Epidermal melanocyte (primary cell): Measurements from ENCODE around the gene SH2D6.
"Not testable (repeated sequence)": the region's sequence is repeated elsewhere in the genome, so short reads cannot be mapped to it uniquely, and the experiment has no call there.

Experiments used
- DNase-seq: peaks from one replicate; pipeline ENCODE4 v3.0.0; 2011; ENCODE audit warnings: low spot score; ENCODE audit not compliant: insufficient read length

SH2D6 gene

DNA sequence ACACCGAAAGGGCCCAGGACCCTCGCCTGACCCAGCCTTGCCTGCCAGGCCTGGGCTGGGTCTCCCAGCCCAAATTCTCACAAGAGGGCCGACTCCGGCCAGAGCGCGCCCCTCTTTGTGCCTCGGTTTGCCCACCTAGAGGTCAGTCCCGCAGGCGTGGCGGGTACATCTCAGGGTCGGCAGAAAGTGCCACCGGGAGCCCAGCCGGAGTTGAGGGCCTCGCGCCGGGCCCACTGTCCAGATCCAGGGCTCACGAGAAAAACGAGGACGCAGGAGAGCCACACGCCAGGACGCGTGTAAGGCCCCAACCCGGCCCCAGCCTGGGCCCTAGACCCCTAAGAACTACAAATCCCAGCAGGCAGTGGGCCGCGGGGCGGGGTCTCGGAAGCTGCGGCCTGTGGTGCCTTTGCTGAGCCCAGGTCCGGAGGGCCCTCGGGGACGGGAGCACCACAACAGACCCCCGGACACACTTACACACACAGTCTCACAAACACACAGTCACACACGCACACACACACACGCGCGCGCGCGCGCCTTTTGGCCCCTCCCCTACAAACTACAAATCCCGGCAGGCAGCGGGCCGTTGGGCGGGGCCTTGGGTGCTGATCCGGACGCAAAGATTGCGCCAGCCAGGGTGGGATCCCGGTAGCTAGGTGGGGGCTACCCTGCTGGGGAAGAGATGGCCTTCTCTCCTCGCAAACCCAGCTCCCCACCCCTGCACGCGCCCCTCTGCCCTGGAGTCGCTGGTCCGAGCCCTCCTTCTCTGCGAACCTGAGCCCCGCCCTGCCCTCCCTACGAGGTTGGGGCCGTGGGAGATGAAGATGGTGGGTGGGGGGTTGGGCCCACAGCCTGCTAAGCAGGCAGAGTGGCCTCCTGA lies at the start of gene SH2D6:
SH2D6 (plus strand) TSS at position 583 of the 877 bp plus-strand sequence. CDS start 10,752 bp downstream, outside the sequence.
- peak; percentile 84 for DNase-seq

DNA sequence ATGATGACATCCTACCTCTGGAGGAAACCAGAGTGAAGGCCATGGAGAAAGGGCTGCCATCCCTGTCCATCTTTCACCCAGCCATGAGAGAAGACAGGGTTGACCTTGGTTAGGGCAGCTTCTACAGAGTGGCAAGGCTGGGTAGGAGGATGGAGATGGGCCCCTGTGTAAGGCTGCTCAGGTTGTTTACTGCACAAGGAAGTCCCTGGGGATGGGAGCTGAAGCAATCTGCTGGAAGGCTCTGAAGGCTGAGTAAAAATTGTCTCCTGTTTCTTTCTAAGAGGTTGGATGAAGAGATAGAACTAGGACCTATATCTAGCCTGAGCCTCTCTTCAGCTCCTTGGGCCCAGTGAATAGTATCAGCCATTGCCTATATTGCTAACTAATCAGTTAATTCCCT lies 49.6 kb upstream of the SH2D6 start:
- no peak for DNase-seq

DNA sequence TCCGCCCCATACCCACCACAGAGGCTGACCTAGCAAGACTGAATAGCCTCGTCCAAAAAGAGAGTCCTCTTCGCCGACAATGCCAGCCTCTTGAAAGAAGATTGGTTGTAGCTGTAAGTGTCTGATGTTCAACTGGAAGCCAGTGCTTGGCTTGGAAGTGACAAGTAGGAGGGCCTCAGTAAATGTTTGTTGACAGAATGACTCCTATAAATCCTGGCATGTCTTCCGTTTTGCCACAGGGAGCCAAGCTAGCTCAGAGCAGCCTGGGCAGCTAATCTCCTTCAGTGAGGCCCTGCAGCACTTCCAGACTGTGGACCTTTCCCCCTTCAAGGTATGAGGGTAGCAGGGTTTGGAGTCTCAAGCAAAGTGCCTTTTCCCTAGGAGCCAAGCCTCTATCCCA lies 49.0 kb upstream of the SH2D6 start:
- no peak for DNase-seq

DNA sequence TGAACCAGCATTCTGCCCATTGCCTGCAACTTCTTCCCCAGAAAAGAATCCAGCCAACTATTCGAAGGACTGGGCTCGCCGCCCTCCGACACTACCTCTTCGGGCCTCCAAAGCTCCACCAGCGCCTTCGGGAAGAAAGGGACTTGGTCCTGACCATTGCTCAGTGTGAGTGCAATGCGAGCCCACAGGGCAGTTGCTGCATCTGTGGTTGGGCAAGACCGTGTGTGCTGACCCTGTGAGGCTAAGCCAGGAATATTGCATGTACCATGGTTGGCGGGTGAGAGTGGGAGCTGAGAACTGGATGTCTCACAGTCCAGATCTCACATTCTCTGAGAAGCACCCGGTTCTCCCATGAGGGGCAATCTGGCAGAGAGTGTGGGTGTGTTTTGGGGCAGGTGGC lies 47.5 kb upstream of the SH2D6 start:
- DNase-seq = no peak

DNA sequence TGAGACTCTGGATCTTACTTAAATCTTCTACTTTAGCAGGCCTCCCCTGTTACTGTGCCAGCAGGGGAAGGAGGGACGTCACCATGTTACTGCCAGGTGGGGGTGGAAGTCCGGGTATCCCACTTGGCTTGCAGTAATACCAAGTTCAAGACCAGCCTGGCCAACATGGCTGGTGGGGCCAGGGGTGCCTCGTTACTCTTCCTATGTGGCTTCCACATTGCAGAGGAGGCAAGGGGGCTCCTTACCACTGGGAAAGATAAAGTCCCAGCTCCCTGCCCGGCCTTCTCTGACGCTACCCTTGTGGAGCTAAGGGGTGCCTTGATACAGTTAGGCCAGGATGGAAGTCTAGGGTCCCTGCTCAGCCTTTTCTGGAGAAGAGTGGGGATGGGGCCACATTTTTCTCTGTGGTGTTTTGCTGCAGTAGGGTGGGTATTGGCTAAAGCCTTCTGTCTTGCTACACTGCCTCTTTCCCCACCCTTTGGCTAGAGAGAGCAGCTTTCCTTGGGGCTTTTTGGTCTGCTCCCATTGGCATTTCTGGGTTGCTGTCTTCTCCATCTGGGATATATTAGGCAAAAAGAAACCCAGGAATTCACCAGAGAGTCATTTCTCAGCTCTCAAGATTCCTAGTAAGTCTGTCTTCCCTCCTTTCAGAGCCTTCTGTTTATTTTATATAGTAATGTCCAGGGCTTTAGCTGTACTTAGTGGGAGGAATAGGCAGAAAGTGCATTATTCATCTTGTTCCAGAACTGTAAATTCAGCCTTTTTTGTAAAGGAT lies 42.0 kb upstream of the SH2D6 start:
- DNase-seq = no peak

DNA sequence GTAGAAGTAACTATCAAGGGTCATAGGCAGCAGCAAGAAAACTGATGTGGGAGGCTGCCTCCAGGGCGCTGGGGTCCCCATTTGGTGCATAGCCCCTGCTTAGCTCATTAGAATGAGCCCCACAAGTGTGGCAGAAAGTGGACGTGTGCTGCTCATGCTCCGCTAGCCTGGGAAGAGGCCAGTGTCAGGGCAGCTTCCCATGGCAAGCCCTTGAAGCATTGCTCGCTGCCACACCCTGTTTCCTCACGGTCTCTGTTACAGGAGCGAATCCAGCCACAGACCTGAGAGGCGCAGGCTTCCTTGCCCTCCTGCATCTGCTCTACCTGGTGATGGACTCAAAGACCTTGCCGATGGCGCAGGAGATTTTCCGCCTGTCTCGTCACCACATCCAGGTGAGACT lies 41.4 kb upstream of the SH2D6 start:
- no peak for DNase-seq

DNA sequence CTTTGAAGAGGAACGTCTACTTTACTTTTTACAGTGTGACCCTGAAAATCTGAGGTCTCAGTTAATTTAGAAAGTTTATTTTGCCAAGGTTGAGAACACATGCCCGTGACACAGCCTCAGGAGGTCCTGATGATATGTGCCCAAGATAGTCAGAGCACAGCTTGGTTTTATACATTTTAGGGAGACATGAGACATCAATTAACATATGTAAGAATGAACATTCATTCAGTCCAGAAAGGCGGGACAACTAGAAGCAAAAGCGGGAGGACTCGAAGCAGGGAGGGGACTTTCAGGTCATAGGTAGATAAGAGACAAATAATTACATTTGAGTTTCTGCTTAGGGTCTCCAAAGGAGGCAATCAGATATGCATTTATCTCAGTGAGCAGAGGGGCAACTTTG lies 40.3 kb upstream of the SH2D6 start:
- DNase-seq = no peak

DNA sequence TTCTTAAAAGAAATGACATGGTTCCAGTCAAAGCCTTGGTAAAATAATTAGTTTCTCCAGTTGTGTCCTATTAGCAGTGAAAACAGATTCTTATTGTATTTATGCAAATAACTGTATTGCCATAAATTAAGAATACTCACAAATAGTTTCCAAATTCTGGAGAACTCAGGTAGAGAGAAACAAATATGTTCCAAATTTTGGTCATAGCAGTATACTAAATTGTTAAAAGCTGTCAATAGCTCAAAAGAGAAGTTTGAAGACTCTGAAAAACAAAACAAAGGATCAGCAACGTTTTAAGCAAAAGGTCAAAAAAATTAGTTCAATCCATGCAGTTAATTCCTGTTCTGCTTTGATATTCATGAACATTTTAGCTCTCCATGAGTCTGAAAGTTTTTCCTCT lies 38.5 kb upstream of the SH2D6 start:
- no peak for DNase-seq

DNA sequence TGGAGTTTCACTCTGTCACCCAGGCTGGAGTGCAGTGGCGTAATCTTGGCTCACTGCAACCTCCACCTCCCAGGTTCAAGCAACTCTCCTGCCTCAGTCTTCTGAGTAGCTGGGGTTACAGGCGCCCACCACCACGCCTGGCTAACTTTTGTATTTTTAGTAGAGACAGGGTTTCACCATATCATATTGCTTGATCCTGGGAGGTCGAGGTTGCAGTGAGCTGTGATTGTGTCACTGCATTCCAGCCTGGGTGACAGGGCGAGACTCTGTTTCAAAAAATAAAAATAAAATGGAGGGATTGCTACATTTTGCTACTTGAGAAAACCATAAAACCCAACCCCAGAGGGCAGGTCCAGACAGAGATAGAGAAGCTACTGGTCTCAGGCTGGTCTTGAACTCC lies 35.4 kb upstream of the SH2D6 start:
- DNase-seq = not testable (repeated sequence)

DNA sequence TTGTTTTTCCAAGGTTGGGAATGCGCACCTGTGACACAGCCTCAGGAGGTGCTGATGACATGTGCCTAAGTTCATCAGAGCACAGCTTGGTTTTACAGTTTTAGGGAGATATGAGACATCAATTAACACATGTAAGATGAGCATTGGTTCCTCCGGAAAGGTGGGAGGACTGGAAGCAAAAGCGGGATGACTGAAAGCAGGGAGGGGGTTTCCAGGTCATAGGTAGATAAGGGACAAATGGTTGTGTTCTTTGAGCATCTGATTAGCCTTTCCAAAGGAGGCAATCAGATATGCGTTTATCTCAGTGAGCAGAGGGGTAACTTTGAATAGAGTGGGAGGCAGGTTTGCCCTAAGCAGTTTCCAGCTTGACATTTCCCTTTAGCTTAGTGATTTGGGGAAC lies 34.7 kb upstream of the SH2D6 start:
- DNase-seq = no peak

DNA sequence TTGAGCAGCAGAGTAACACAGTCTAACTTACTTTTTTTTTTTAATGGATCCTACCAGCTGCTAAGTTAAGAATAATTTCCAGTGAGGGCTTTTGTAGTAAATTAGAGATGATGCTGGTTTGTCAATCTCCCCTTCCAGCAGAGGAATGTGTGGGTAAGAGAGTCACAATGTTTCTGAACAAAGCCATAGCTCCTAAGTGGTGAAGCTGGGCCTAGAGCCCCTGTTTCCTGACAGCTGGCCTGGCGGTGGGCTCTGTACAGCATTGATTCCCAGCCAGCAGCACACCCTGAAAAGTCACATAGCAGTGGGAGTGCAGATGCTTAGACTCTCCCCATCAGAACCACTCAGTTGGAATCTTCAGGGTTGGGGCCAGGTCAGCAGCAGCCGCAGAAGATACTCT lies 32.8 kb upstream of the SH2D6 start:
- DNase-seq = no peak

DNA sequence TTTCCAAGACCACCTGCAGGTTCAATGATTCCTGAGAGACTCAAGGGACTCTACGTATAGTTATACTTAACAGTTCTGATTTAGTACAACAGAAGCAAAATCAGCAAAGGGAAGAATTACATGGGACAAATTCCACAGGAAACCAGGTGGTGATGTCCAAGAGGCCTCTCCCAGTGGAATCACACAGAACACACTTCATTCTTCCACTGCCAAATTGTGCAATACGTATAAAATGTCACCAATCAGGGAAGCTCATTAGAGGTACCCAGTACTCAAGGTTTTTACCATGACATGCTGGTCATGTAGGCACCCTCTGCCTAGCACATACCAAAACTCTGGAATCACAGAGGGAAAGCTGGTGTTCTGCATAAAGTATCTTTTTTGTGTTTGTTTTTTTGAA lies 30.8 kb upstream of the SH2D6 start:
- no peak for DNase-seq

DNA sequence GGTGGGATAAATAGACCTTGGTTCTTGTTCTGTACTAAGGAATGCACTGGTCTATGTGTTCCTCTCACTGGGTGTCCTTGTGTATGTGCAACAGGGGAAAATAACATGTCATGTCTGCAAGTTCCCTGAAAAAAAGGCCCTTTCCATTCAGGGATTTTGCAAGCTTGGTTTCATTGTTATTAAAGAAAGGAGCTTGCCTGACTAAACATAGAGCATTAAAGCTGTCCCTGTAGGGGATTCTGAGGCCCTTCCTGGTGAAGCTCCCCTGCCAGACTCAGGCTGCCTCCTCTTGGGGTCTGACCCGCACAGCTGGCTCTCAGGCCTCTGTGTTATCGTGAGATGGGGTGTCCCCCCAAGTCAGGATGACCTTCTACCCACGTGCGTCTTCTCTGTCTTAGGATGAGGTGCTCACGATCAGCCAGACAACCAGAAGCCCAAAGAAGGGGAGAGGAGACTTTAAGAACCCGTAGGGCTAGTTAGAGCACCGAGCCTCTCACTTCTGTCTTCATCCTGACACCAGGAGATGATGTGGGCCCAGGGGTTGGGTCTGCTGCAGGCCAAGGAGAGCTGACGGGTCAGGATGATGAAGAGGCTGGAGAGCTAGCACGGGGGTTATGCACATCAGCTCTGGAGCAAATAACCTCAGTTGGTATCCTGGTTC lies 29.5 kb upstream of the SH2D6 start:
- no peak for DNase-seq

DNA sequence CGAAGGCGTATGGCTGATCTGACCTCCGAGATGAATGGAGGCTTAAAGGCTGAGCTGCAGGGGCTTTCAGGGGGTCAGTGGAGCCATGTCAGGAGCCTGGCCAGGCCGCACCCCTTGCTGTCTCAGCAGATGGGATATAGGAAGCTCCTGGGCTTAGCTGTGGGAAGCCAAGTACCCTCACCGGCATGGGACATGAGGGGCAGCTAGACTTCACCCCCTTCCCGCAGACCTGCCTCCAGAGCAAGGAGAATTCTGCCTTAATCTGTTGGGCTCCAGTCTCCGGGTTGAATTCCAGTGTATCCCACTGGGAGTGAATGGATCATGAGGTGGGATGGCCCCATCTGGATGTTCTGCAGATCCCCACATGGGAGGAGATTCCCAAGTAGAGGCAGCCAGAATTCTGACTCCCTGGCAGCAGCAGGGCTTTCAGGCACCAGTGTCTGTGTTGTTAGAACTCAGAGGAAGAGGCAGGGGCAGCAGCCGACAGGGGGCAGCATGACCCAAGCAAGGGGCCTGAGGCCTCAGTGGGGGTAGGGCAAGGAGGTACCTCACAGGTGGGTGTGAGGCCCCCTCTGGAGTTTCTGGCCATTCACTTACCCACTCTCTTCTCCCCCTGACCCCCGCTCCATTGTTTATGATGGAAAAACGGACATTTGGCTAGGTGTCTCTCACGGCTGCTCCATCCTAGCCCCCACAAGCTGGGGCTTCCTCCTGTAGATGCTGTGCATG lies 27.4 kb upstream of the SH2D6 start:
- DNase-seq = no peak

DNA sequence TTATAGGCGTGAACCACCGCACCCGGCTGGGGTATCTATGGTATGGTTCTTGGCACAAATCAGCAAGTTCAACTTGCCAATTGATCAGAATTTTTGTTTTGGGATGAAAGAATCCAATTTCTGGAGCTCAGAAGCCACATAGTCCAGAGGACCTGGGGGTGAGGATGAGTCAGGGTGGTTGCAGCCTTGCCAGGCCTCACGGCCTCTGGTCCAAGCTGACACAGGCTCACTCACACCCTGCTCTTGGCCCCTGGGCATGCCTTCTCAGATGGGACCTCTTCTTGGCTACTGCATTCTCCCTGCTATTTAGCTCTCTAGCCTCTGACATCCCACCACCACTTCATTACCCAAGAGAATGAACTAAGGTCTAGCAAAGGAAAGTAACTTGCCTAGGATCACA lies 24.7 kb upstream of the SH2D6 start:
- no peak for DNase-seq

DNA sequence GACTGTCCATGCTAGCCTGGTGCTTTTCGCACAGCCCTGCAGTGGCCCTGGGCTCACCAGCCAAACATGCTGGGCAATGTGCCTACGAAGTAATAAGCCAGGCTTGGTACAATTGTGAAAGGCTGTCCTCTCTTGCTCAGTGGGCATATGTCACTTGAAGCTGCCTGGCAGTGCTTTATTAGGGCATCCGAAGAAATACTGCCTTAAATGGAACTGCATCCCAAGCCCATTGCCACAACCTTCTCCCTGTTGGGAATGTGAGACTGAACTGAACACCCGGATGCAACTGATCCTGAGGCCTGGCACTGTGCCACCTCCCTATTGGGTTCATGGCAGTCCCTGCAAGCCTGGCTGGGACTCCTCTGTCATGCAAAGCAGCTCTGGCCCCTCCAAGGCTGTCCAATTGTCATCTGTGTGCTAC lies 24.2 kb upstream of the SH2D6 start:
- DNase-seq = no peak

DNA sequence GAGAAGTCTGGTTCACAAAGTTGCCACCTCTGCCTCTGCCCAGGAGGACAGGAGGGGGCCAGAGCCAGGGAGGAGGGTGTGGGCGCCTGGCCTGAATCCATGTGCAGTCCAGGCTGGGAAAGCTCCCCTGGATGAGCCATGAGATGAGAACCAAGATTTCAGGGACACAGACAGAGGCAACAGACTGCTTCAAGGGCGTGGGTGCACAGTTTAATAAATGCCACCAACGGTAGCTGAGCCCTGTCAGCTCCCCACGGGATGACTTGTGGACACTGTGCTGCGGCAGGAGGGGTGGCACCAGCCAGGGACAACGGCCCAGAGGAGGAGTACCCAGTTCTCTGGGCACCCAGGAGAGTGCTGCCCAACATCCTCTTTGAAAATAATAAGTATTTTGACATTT lies 23.5 kb upstream of the SH2D6 start:
- DNase-seq = no peak

DNA sequence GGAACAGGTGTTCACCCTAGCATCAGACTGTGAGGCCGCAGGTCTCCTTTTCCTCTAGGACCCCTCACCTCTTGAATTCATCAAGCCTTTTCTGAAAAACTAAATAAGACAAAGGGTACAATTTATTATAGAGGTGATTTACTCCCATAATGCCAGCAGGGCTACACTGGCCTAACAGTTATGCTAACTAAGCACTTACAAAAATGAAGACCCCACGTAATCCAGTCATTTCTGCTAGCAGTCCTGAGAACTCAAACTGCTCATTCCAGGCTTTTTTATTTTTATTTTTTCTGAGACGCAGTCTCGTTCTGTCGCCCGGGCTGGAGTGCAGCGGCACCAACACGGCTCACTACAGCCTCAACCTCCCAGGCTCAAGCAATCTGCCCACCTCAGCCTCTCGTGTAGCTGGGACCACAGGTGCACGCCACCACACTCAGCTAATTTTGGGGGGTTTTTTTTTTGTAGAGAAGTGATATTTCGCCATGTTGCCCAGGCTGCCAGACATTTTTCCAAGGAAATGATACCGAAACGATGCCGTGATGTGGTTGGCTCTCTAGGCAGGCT lies 22.5 kb upstream of the SH2D6 start:
- DNase-seq = no peak

DNA sequence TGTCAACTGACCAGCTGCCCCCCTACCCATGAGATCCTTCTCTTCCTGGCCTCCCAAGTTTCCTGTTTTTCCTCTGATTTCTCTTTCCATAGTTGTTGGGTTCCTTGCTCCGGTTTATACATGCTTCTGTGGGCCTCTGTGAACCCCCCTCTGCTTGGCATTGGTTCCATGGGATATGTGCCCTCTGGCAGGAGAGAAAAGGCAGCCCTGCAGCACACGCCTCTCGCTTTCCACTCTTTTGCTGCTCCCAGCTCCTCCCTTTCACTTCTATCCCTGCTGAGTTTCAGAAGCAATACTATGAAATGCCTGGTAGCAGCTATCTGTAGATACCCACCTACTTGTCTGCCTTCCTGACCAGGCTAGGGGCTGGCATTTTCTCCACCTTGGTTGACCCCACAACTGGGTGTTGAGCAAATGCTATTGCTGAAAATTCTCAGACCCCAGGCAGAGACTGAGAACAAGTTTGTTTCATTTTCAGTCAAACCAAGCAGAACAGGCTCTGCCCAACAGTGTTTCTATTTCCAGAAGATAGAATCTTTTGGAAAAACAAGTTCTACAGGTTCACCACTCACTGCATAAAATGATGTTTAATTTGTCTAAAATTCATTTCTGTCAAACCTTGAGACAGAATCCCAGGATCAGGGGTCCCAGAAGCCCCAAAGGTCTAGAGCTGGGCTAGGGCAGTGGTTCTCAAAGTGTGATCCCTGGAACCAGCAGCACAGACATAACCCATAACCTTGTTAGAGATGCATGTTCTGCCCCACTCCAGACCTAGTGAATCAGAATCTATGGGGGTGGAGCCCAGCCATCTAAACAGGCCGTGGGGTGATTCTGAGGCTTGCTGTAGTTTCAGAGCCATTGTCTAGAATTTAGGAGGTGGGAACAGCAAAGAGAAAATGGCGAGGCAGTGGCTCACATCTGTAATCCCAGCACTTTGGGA lies 21.7 kb upstream of the SH2D6 start:
- DNase-seq = no peak

DNA sequence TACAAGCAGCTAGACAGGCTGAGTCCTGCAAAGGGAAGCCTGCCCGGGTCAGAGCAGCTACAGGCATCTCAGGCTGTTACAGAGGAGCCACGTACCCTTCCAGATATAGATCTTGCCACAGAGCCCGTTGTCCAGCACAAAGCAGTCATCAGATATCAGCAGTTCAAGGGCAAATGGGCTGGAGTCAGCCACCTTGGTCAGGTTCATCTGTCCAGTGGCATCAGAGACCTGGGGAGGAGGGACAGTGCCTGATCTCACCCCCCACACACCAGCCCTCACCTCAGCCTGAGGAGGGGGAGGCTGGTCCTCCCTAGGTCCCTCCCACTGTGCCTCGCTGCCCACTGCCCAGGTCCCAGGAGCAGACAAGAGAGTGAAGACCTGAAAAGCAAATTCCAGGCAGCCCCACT lies 20.6 kb upstream of the SH2D6 start:
- no peak for DNase-seq
